Measurements from ENCODE around the gene PHACTR1. TPM values are rescaled to one million over a fixed set of nuclear protein-coding genes. Genes with fewer than 3 reads are reported as not detected.

The PHACTR1 gene
- total RNA-seq, 4 donors from 2014 or later: 2.6 to 11.2 (median 4.9) TPM

DNA sequence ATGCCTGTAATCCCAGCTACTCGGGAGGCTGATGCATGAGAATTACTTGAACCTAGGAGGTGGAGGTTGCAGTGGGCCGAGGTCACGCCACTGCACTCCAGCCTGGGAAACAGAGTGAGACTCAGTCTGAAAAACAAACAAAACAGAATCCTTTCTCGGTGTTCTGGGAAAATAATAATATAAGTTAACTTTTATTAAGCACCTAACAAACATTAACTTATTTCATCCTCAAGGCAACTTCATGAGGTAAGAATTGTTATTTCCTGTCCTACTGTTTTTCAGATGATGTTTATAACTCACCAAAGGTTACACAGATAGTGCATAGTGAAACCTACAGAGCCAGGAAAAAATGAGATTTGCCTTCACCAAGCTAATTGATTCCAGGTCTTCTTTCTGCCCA is 221.4 kb downstream of the PHACTR1 start:
- TF ChIP-seq, protein P1, sequence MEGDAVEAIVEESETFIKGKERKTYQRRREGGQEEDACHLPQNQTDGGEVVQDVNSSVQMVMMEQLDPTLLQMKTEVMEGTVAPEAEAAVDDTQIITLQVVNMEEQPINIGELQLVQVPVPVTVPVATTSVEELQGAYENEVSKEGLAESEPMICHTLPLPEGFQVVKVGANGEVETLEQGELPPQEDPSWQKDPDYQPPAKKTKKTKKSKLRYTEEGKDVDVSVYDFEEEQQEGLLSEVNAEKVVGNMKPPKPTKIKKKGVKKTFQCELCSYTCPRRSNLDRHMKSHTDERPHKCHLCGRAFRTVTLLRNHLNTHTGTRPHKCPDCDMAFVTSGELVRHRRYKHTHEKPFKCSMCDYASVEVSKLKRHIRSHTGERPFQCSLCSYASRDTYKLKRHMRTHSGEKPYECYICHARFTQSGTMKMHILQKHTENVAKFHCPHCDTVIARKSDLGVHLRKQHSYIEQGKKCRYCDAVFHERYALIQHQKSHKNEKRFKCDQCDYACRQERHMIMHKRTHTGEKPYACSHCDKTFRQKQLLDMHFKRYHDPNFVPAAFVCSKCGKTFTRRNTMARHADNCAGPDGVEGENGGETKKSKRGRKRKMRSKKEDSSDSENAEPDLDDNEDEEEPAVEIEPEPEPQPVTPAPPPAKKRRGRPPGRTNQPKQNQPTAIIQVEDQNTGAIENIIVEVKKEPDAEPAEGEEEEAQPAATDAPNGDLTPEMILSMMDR (IDR thresholded peaks at IDR 0.05; ENCODE audit: low read depth): no peak

DNA sequence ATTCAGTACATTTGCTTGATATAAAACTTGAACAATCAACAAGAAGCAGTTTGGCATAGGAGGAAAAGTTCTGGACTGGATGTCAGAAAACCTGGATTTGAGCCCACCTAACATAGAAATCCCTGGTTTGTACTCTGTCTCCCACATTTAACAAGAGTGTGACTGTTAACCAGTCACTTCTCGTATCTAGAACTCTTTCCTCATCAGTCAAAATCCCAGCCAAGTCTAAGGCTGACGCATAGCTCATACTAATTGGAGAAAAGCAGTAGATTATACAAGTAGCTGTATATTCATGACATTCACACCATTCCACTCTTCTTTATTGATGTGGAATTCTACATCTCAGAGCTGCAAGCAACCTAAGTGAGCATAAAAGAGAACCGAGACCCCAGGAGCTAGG is 222.7 kb downstream of the PHACTR1 start:
- TF ChIP-seq, protein P1 (IDR thresholded peaks at IDR 0.05; ENCODE audit: low read depth): no peak

DNA sequence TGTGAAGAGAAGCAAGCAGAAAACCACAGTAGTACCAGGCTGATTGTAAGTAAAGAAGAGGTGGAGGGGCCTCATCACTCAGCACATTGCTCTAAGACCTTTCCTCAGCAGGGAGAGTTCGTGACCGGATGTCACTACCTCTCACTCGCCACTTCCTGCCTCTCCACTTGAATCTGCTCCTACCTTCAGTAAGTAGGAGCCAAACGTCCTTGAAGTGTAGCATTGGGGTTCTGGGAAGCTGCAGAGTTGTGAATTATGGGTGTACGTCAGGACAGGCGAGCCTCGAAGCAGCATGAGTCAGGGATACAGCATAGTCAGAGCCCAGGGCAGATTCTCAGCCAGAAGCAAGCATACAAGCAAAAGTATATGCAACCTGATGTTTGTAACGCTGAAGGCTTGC is 224.9 kb downstream of the PHACTR1 start:
- TF ChIP-seq, protein P1 (IDR thresholded peaks at IDR 0.05; ENCODE audit: low read depth): no peak

DNA sequence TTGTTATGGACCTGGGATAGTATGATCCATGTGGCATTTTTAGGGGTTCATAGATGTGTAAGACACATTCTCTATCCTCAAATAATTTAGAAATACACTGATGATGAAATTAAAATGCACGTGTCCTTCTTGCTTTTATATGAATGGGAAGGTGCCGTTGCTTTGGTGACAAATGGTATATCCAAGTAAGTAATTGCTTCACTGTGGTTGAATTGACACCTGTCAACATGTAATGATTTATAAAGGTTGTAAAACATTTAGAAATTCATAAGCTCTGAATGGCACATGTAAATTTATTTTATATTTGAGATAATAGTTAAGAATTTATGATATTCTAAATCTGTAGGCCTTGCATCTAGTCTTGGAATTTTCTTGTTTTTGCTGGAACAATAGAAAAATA is 227.0 kb downstream of the PHACTR1 start:
- TF ChIP-seq, protein P1 (IDR thresholded peaks at IDR 0.05; ENCODE audit: low read depth): no peak

DNA sequence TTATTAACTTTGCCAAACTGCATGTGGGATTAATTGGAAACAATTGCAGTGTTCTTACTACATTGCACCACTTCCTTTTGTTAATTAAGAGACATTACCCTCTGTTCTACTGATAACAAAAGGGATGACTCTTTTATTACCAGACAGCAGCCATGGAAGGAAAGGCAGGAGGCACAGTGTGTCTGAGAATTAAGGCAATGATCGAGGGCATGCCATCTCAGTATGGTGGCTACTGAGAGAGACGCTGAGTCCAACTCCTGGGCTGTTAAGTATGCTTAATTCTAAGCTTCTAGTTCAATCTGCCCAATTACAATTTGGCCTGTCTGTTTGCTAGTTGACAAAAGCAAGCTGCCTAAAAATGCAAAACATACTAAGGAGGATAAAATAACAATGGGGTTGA is 227.4 kb downstream of the PHACTR1 start:
- TF ChIP-seq, protein P1 (IDR thresholded peaks at IDR 0.05; ENCODE audit: low read depth): no peak

DNA sequence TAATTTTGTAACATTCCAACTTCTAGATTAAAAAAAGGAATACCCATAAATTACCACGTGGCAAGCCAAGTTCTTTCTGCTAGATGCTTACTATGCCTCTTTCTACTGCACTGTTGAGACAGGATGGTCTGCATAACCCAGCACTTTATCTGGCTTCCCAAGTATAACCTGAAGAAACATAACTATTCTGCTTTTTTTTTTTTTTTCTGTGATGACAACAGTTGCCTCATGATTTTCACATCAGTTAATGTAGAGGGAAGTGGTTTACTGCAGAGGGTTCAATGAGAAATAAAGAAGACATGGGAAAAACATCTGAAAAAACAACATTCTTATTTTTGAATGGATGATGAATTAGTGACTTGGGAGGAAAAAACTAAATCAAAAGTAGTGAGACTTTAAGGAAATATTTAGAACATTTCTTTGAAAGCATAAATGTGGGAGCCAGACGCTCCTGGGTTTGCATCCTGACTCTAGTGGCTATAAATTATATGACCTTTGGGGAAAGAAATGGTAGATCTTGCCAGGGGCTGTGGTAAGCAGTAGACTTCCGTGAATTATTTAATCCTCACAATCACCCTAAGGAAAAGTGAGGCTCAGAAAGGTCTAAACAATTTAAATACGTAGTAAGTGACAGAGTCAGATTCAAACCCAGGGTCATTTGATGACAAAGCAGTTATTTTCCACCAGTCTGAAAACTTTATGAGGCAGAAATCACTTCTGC is 230.7 kb downstream of the PHACTR1 start:
- TF ChIP-seq, protein P1 (IDR thresholded peaks at IDR 0.05; ENCODE audit: low read depth): no peak

DNA sequence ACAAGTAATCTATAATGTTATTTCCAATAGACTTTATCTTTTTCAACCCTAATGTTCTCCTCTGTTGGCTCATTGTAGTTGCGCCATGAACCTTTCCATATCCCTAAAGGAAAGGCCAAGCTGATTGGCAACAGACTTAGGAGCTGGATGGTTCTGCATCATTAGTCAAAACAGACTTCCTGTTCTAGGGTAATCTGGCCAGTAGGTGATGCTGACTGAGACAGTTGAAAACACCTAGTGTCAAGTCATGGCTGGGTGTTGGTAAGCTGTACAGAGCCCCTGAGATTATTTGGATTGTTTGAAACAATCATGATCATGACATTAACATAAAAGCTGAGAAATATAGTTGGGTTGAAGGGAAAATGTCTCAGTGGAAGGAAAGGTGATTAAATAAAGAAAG is 231.4 kb downstream of the PHACTR1 start:
- TF ChIP-seq, protein P1 (IDR thresholded peaks at IDR 0.05; ENCODE audit: low read depth): no peak

Data from subcutaneous adipose tissue (tissue), 4 donors.